Psoas muscle (tissue), 8 donors: ENCODE results near the gene CLASRP. TPM values are rescaled to one million over a fixed set of nuclear protein-coding genes. Genes with fewer than 3 reads are reported as not detected.
A peak's percentile ranks its signal among the peaks of the same experiment; 100 is the strongest.

Source experiments
- ATAC-seq, 4 donors: fragments of 200-7000 bp; cut with Tn5 transposase; one replicate each; pipeline ENCODE4 v1.9.1; 2020; ENCODE audit warnings: moderate library complexity in 3 of 4, mild to moderate bottlenecking in 2 of 4
- DNase-seq, 2 donors: peaks; one replicate each; pipeline ENCODE4 v3.0.0-alpha.2; 2020
- H3K27ac ChIP-seq: fragments of 200-600 bp; one replicate; pipeline ENCODE4 v1.8.0; 2022
- H3K27me3 ChIP-seq, 3 donors: fragments of 200-600 bp in 1 of 3; one replicate each; pipeline versions ENCODE4 v1.6.1 to v1.8.0; 2013 to 2022; ENCODE audit warnings: low read length in 2 of 3, mild to moderate bottlenecking in 2 of 3, moderate library complexity in 1 of 3; ENCODE audit not compliant: insufficient read depth in 3 of 3
- H3K36me3 ChIP-seq, 2 donors: fragments of 200-600 bp in 1 of 2; one replicate each; pipeline versions ENCODE4 v1.6.1 to v1.8.0; 2013 to 2022; ENCODE audit warnings: low read depth in 1 of 2, mild to moderate bottlenecking in 1 of 2, moderate library complexity in 1 of 2; ENCODE audit not compliant: insufficient read depth in 1 of 2
- H3K4me1 ChIP-seq: fragments of 200-600 bp; one replicate; pipeline ENCODE4 v1.8.0; 2022
- H3K4me3 ChIP-seq: fragments of 200-600 bp; one replicate; pipeline ENCODE4 v1.8.0; 2022; ENCODE audit warnings: mild to moderate bottlenecking
- H3K9me3 ChIP-seq: fragments of 200-600 bp; one replicate; pipeline ENCODE4 v1.8.0; 2022
- WGBS, 3 donors: extraction: QIAGEN DNeasy Blood & Tissue Kit; methylation state at CpG; one replicate each; pipeline versions ENCODE4 v1.1.6 to v1.1.7; 2013; 5-methylcytosine and 5-hydroxymethylcytosine counted together
- intact Hi-C, 2 donors: fragments of 100-400 bp; cut with DNase I; formaldehyde crosslinking; loops; one replicate each; pipeline versions ENCODE4 v1.11.0 to v1.14.2; 2022
- polyA plus RNA-seq, 3 donors: library from polyadenylated mRNA; stranded (reverse); fragments of 200-250 nt; gene quantifications; one replicate each; pipeline ENCODE4 v1.2.3, GENCODE V29; 2013
- total RNA-seq, 4 donors: library from RNA; stranded (reverse); fragmentation: NEBNext Ultra II Directional in 2 of 4; extraction: Animal tissue kit (Norgen Biotek cat#: 25700) in 2 of 4; gene quantifications; one replicate each; pipeline versions ENCODE4 v1.2.1 to v1.2.4, GENCODE V29; 2021 to 2023
- TF ChIP-seq, protein P1 (sequence below): fragments of 200-600 bp; IDR thresholded peaks from one replicate; pipeline ENCODE4 v1.8.0; 2022; ENCODE audit warnings: antibody characterized with exemption
- donor health status: healthy with polysubstance abuse.
- donor health status: DM: no; HTN: no; CAD: no; lungs with moderate emphysema.
- donor health status: Bipolar disorder and iron deficiency.
- donor health status: healthy.
- donor health status: DM: yes; HTN: yes; CAD: no.
- donor health status: DM: no; HTN: no; CAD: no.
- donor health status: DM: no; HTN: no; CAD: no.
- donor health status: DM: yes; HTN: yes; CAD: no.

CLASRP gene
- total and polyA plus RNA-seq, 7 donors, result 30.8 to 65.9 (median 37.4) TPM

GRCh38 chr19:45009625-45010255 is 29.1 kb upstream of the CLASRP start:
- Histone ChIP-seq H3K27ac (no peak overlapping the region), H3K9me3 (no peaks in the 10 kb centered on the region), H3K36me3 (peaks cover 4 to 63% of the 10 kb centered on the region in 2 donors), H3K4me1 (no peaks in the 10 kb centered on the region), H3K27me3 (no peaks in the 10 kb centered on the region), H3K4me3 (no peak overlapping the region)
- DNase-seq, result no peak
- WGBS, 3 donors, result 86 to 93% (median 92%) methylated on average over 9 of the region's 9 CpGs
- intact Hi-C loops, result loop anchor here in 1 of 2 donors (10.0 kb wide), 1 partner anchor 115 kb away; no protein-coding TSS in a partner anchor
- TF ChIP-seq, protein P1, sequence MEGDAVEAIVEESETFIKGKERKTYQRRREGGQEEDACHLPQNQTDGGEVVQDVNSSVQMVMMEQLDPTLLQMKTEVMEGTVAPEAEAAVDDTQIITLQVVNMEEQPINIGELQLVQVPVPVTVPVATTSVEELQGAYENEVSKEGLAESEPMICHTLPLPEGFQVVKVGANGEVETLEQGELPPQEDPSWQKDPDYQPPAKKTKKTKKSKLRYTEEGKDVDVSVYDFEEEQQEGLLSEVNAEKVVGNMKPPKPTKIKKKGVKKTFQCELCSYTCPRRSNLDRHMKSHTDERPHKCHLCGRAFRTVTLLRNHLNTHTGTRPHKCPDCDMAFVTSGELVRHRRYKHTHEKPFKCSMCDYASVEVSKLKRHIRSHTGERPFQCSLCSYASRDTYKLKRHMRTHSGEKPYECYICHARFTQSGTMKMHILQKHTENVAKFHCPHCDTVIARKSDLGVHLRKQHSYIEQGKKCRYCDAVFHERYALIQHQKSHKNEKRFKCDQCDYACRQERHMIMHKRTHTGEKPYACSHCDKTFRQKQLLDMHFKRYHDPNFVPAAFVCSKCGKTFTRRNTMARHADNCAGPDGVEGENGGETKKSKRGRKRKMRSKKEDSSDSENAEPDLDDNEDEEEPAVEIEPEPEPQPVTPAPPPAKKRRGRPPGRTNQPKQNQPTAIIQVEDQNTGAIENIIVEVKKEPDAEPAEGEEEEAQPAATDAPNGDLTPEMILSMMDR, result no peak
- no peak for ATAC-seq

DNA sequence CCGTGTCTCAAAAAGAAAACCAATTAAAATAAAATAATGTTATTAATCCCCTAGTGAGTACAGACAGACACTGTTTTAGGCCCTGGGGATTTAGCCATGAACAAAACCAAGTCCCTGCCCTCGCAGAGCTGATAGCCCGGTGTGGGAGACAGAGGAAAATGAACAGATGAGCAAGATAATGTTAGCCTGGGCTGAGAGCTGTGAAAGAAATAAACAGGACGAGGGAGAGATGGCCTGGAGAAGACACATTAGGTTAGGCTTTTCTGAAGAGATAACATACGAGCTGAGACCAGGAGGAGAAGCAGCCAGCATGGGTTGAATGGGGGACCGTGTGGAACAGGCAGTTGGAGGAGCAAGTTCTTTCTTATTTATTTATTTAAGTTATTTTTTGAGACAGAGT is 28.5 kb upstream of the CLASRP start:
- TF ChIP-seq, protein P1, result no peak
- H3K4me3 ChIP-seq, result no peak overlapping the region
- ATAC-seq, result no peak
- 69 to 79% (median 71%) methylated on average over 6 of the region's 6 CpGs for WGBS, 3 donors
- peaks cover 4 to 63% of the 10 kb centered on the region in 2 donors for H3K36me3 ChIP-seq
- H3K4me1 ChIP-seq, result no peaks in the 10 kb centered on the region
- no peak overlapping the region for H3K27ac ChIP-seq
- H3K27me3 ChIP-seq, result no peaks in the 10 kb centered on the region
- DNase-seq, result no peak
- intact Hi-C loops, result loop anchor here in 1 of 2 donors (10.0 kb wide), 1 partner anchor 114 kb away; no protein-coding TSS in a partner anchor
- H3K9me3 ChIP-seq, result no peaks in the 10 kb centered on the region

- Histone ChIP-seq H3K36me3 (peaks cover 4 to 56% of the 10 kb centered on the region in 2 donors), H3K4me1 (no peaks in the 10 kb centered on the region), H3K27ac (no peak overlapping the region), H3K4me3 (no peak overlapping the region), H3K27me3 (no peaks in the 10 kb centered on the region), H3K9me3 (no peaks in the 10 kb centered on the region)
- 96 to 97% (median 96%) methylated on average over 35 to 42 of the region's 42 CpGs for WGBS, 3 donors
- ATAC-seq (no peak), DNase-seq (no peak)
- TF ChIP-seq, protein P1, result no peak
- intact Hi-C loops, result loop anchor here in 1 of 2 donors (10.0 kb wide), 1 partner anchor 113 kb away; no protein-coding TSS in a partner anchor
Observed at GRCh38 chr19:45011959-45012358, 26.9 kb upstream of the CLASRP start.

- ATAC-seq (peak; percentile 78 to 92 (median 86)), DNase-seq (peak; percentile 59 to 72)
- no peak overlapping the region for H3K4me3 ChIP-seq
- 52 to 67% (median 56%) methylated on average over 13 of the region's 13 CpGs for WGBS, 3 donors
- H3K9me3 ChIP-seq, result no peaks in the 10 kb centered on the region
- no peaks in the 10 kb centered on the region for H3K4me1 ChIP-seq
- TF ChIP-seq, protein P1, result peak; percentile 50
- intact Hi-C loops, result loop anchor here in 1 of 2 donors (10.0 kb wide), 1 partner anchor 108 kb away; no protein-coding TSS in a partner anchor
- no peaks in the 10 kb centered on the region for H3K27me3 ChIP-seq
- no peak overlapping the region for H3K27ac ChIP-seq
- H3K36me3 ChIP-seq, result peaks cover 4 to 51% of the 10 kb centered on the region in 2 donors
Observed at GRCh38 chr19:45016388-45017314, 22.2 kb upstream of the CLASRP start.
